ENCODE results near the gene FSCN2. TPM values are rescaled to one million over a fixed set of nuclear protein-coding genes. Genes with fewer than 3 reads are reported as not detected.

FSCN2 gene
- total RNA-seq, 1 experiment from 2014 or later: 1.6 TPM

DNA sequence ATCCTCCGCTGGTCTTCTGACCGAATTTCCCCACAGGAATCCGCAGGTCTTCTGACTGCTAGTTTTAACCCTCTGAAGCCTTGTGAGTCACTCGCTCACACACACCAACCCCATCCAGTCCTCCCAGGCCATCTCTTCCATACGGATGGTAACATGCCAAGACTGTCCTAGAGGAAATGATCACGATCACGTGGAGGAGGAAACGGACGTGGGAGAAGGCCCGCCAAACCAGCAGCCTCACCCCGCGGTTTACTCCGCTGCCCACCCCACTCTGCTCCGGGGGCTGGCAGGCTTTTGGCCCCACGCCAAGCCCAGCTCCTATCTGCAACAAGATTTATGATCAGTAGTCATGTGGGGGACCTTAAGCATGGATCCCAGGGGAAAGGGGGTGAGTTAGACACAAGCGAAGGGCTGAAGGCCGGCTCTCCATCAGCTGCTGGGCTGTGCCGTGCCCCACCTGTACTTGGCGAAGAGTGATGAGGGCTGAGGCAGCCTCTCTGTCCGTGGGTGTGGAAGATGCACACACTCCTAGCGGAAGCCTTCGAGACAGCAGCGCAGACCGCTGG is 25.5 kb downstream of the FSCN2 start:
- Histone ChIP-seq H4K5ac (ENCODE audit: insufficient read length, low read depth, low read length) (no peak overlapping the region), H2AK5ac (ENCODE audit: insufficient read length, low read length) (no peak overlapping the region), H3K79me1 (ENCODE audit: insufficient read depth, low read depth, low read length, poor library complexity, severe bottlenecking) (peaks cover 5% of the 10 kb centered on the region), H3K9ac (ENCODE audit: extremely low read depth, insufficient read length, low read length) (no peak overlapping the region), H4K20me1 (ENCODE audit: control insufficient read depth, insufficient read depth, insufficient read length) (no peaks in the 10 kb centered on the region), H3K27me3 (ENCODE audit: insufficient read depth, low read length) (no peaks in the 10 kb centered on the region), H4K8ac (replicated peaks; ENCODE audit: insufficient read length, low read depth, low read length) (no peak overlapping the region), H2BK20ac (ENCODE audit: low read depth, low read length, poor library complexity, severe bottlenecking) (no peak overlapping the region), H2BK5ac (ENCODE audit: insufficient read length, low read length) (no peak overlapping the region), H2BK120ac (ENCODE audit: low read depth, low read length, poor library complexity, severe bottlenecking) (no peak overlapping the region), H3T11ph (ENCODE audit: low read length) (no peak overlapping the region), H3K4me1 (ENCODE audit: insufficient read depth, low read length) (peaks cover 3% of the 10 kb centered on the region; the same call in 1 of the 2 replicates), H3K4me2 (ENCODE audit: insufficient read depth, insufficient read length, low read length) (peak overlapping the region; percentile 39), H3K23ac (ENCODE audit: insufficient read length, low read depth, low read length) (no peak overlapping the region), H3K56ac (ENCODE audit: insufficient read length, low read depth, low read length) (no peak overlapping the region), H4K91ac (ENCODE audit: insufficient read length, low read depth, low read length) (no peak overlapping the region), H3K79me2 (ENCODE audit: insufficient read depth, low read length) (peaks cover 2% of the 10 kb centered on the region; the same call in 1 of the 2 replicates), H3K4ac (ENCODE audit: low read depth, low read length) (no peak overlapping the region), H3K14ac (ENCODE audit: insufficient read depth, low read length) (no peak overlapping the region; the same call in 1 of the 2 replicates), H2BK12ac (ENCODE audit: insufficient read length, low read depth, low read length) (no peak overlapping the region), H2BK15ac (ENCODE audit: low read depth, low read length) (no peak overlapping the region), H3K23me2 (ENCODE audit: insufficient read length, low read depth, low read length, poor library complexity, severe bottlenecking) (peaks cover 10% of the 10 kb centered on the region), H3K9me3 (ENCODE audit: control insufficient read depth, low read depth, low read length) (no peaks in the 10 kb centered on the region), H3K27ac (ENCODE audit: insufficient read length, low read depth, low read length) (no peak overlapping the region), H3K18ac (ENCODE audit: insufficient read length, low read depth, low read length) (no peak overlapping the region), H2AFZ (ENCODE audit: low read length) (no peak overlapping the region)
- H3K9me3 Mint-ChIP-seq: no peaks in the 10 kb centered on the region; a peak in 1 of 5 replicates
- peaks cover 14 to 48% (median 41%) of the 10 kb centered on the region in 3 experiments; a peak in 6 of 7 replicates for H3K36me3 Mint-ChIP-seq (ENCODE audit: insufficient read depth in 1 of 3, low read depth in 3 of 3)
- no peaks in the 10 kb centered on the region for H3K27me3 Mint-ChIP-seq (ENCODE audit: low read depth)
- peaks cover 16% of the 10 kb centered on the region in 2 experiments for H3K4me1 Mint-ChIP-seq
- DNase-seq: no peak
- H3K27ac Mint-ChIP-seq: peak overlapping the region; percentile 78 to 96 (median 87); a peak in 5 of 7 replicates
- TF ChIP-seq CTCF (conservative IDR thresholded peaks at IDR 0.05): no peak
- no CpG with 5 or more reads among the region's 24 CpGs for WGBS (ENCODE audit: extremely low coverage, insufficient read length, low lambda C conversion rate)
- peak overlapping the region; percentile 84 to 89 for H3K4me3 Mint-ChIP-seq
